GM23338 (cell line): ENCODE results near the gene SP140L. TPM values are rescaled to one million over a fixed set of nuclear protein-coding genes. Genes with fewer than 3 reads are reported as not detected.
"Not testable (repeated sequence)": the region's sequence is repeated elsewhere in the genome, so short reads cannot be mapped to it uniquely, and the experiment has no call there.

Experiments
- ATAC-seq: fragments of 200-7000 bp; cut with Tn5 transposase; 3 replicates; pipeline ENCODE4 v1.9.1; 2020
- DNase-seq: peaks from one replicate; pipeline ENCODE4 v3.0.0-alpha.2; 2015; ENCODE audit warnings: low spot score
- H2AFZ ChIP-seq: fragments of 200-600 bp; sonication (generic); 2 replicates; pipeline ENCODE4 v1.8.0; 2016; ENCODE audit warnings: antibody characterized with exemption, mild to moderate bottlenecking, moderate library complexity
- H3F3A ChIP-seq: fragments of 200-600 bp; sonication (generic); replicated peaks from 2 replicates; pipeline ENCODE4 v1.8.0; 2017; ENCODE audit warnings: antibody characterized with exemption, mixed run types, low read depth
- H3K27ac ChIP-seq: fragments of 200-600 bp; sonication (generic); 2 replicates; pipeline ENCODE4 v1.6.1; 2016; ENCODE audit warnings: low read depth
- H3K27me3 ChIP-seq: fragments of 200-600 bp; sonication (generic); 2 replicates; pipeline ENCODE4 v1.8.0; 2016; ENCODE audit warnings: mild to moderate bottlenecking, mixed run types, moderate library complexity; ENCODE audit not compliant: insufficient read depth
- H3K36me3 ChIP-seq: fragments of 200-600 bp; sonication (generic); 2 replicates; pipeline ENCODE4 v1.8.0; 2016; ENCODE audit warnings: mild to moderate bottlenecking; ENCODE audit not compliant: insufficient read depth
- H3K4me1 ChIP-seq: fragments of 200-600 bp; sonication (generic); 2 replicates; pipeline ENCODE4 v1.8.0; 2016; ENCODE audit warnings: mild to moderate bottlenecking, moderate library complexity; ENCODE audit not compliant: insufficient read depth
- H3K4me2 ChIP-seq: fragments of 200-600 bp; sonication (generic); 2 replicates; pipeline ENCODE4 v1.7.1; 2017; ENCODE audit warnings: mixed run types
- H3K4me3 ChIP-seq: fragments of 200-600 bp; sonication (generic); 2 replicates; pipeline ENCODE4 v1.6.1; 2016; ENCODE audit warnings: mixed run types
- H3K79me2 ChIP-seq: fragments of 200-600 bp; sonication (generic); replicated peaks from 2 replicates; pipeline ENCODE4 v1.8.0; 2017; ENCODE audit warnings: mild to moderate bottlenecking; ENCODE audit not compliant: insufficient read depth
- H3K9me2 ChIP-seq: fragments of 200-600 bp; sonication (generic); 2 replicates; pipeline ENCODE4 v1.8.0; 2017; ENCODE audit not compliant: insufficient read depth
- H4K20me1 ChIP-seq: fragments of 200-600 bp; sonication (generic); replicated peaks from 2 replicates; pipeline ENCODE4 v1.8.0; 2017; ENCODE audit warnings: mild to moderate bottlenecking; ENCODE audit not compliant: insufficient read depth
- H3K27ac Mint-ChIP-seq: 2 replicates; pipeline ENCODE4 v1.8.0; 2020; ENCODE audit warnings: inconsistent platforms, mild to moderate bottlenecking, moderate library complexity, mixed read lengths
- H3K27me3 Mint-ChIP-seq: 3 replicates; pipeline ENCODE4 v1.8.0; 2022; ENCODE audit warnings: low read depth, mild to moderate bottlenecking, moderate library complexity, mixed read lengths, inconsistent platforms; ENCODE audit not compliant: insufficient read depth, poor library complexity
- H3K36me3 Mint-ChIP-seq: 3 replicates; pipeline ENCODE4 v1.8.0; 2021; ENCODE audit warnings: low read depth, mild to moderate bottlenecking, inconsistent platforms, moderate library complexity, mixed read lengths
- H3K4me1 Mint-ChIP-seq: 3 replicates; pipeline ENCODE4 v1.8.0; 2020; ENCODE audit warnings: mild to moderate bottlenecking, inconsistent platforms, mixed read lengths
- H3K4me3 Mint-ChIP-seq: 3 replicates; pipeline ENCODE4 v1.8.0; 2021; ENCODE audit warnings: moderate library complexity, mild to moderate bottlenecking, inconsistent platforms, mixed read lengths
- H3K9me3 Mint-ChIP-seq: 3 replicates; pipeline ENCODE4 v1.8.0; 2020; ENCODE audit warnings: moderate library complexity, mild to moderate bottlenecking, inconsistent platforms, mixed read lengths
- EZH2phosphoT487 ChIP-seq: fragments of 200-600 bp; sonication (generic); IDR thresholded peaks from one replicate; pipeline ENCODE4 v1.8.1; 2018; ENCODE audit warnings: antibody characterized with exemption; ENCODE audit not compliant: unreplicated experiment
- NANOG ChIP-seq: IDR thresholded peaks from 2 replicates; pipeline ENCODE4 v1.6.1; 2016; ENCODE audit warnings: antibody characterized with exemption, borderline replicate concordance
- polyA plus RNA-seq: library from polyadenylated mRNA; unstranded; fragments of >200 nt; fragmentation: Nextera tagmentation; extraction: Ambion mirVana; gene quantifications from 2 replicates; pipeline ENCODE4 v1.2.1, GENCODE V29; 2016
- total RNA-seq: library from RNA; depleted of rRNA; stranded (reverse); fragments of >200 nt; shearing (Covaris generic); gene quantifications from 2 replicates; pipeline ENCODE4 v1.2.3, GENCODE V29; 2014

Gene SP140L
- total and polyA plus RNA-seq, 2 experiments from 2014 or later, result 1.3 to 1.7 TPM

DNA sequence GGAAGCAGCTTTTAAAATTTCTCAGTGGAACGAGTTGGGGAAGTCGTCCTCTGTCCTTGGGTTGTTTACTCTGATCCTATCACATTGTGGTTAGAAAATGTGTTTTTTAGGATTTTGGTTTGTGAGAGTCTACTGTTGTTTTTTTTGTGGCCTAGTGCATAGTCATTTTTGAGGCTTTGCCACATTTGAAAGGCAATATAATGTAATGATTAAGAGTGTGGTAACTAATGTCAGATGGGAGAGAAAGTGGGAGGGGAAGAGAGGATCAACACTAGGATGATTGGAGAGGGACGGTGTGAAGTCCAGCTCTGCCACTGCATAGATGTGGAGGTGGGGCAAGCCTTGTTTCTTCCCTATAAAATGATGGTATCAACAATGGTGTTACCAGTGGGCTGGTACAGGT lies 8.5 kb downstream of the SP140L start (continued):
- TF ChIP-seq NANOG, result no peak

GRCh38 chr2:230335864-230336506 lies 9.0 kb downstream of the SP140L start:
- Mint-ChIP-seq H3K4me3 (no peak overlapping the region), H3K36me3 (no peaks in the 10 kb centered on the region), H3K4me1 (peaks cover 3% of the 10 kb centered on the region; the same call in 2 of the 3 replicates), H3K9me3 (no peaks in the 10 kb centered on the region), H3K27ac (no peak overlapping the region), H3K27me3 (peaks cover 1% of the 10 kb centered on the region)
- Histone ChIP-seq H3K4me1 (0 out of 2 replicates have a peak, but pooled peaks cover 6% of the 10 kb centered on the region), H3K4me3 (no peak overlapping the region), H4K20me1 (no peaks in the 10 kb centered on the region), H3K27me3 (no peaks in the 10 kb centered on the region), H2AFZ (peak overlapping the region; percentile 53; the same call in 1 of the 2 replicates), H3F3A (no peaks in the 10 kb centered on the region), H3K4me2 (no peak overlapping the region), H3K27ac (no peak overlapping the region), H3K9me2 (no peaks in the 10 kb centered on the region), H3K79me2 (no peaks in the 10 kb centered on the region), H3K36me3 (no peaks in the 10 kb centered on the region)
- TF ChIP-seq EZH2phosphoT487, result no peak
- DNase-seq, result no peak
- ATAC-seq, result no peak

GRCh38 chr2:230341936-230342528 lies 15.0 kb downstream of the SP140L start:
- not testable (repeated sequence) for H3K27ac Mint-ChIP-seq, H3K27ac ChIP-seq, H3K4me1 Mint-ChIP-seq, H3F3A ChIP-seq, H3K79me2 ChIP-seq, H3K4me3 Mint-ChIP-seq, H4K20me1 ChIP-seq, ATAC-seq, H3K27me3 Mint-ChIP-seq, H3K36me3 Mint-ChIP-seq, DNase-seq, H3K36me3 ChIP-seq, H3K4me1 ChIP-seq, H3K9me2 ChIP-seq, H3K27me3 ChIP-seq, H3K4me2 ChIP-seq
- Histone ChIP-seq H3K4me3 (0 out of 2 replicates have a peak overlapping the region, but pooled peaks have one; percentile 34), H2AFZ (peak overlapping the region; percentile 84)
- peaks cover 23% of the 10 kb centered on the region; the same call in 2 of the 3 replicates for H3K9me3 Mint-ChIP-seq

DNA sequence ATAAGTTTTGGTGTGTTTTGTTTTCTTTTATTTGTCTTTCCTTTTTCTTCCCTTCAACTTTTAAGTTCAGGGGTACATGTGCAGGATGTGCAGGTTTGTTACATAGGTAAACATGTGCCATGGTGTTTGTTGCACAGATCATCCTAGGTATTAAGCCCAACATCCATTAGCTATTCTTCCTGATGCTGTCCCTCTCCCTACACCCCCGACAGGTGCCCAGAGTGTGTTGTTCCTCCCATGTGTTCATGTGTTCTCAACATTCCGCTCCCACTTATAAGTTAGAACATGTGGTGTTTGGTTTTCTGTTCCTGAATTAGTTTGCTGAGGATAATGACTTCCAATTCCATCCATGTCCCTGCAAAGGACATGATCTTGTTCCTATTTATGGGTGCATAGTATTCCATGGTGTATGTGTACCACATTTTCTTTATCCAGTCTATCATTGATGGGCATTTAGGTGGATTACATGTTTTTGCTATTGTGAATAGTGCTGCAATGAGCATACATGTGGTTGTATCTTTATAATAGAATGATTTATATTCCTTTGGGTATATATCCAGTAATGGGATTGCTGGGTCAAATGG lies 16.1 kb downstream of the SP140L start:
- not testable (repeated sequence) for H3K4me1 ChIP-seq, ATAC-seq, H3K27me3 Mint-ChIP-seq, H3K4me3 Mint-ChIP-seq, H2AFZ ChIP-seq, H3K36me3 Mint-ChIP-seq, H3K9me2 ChIP-seq, H3K27me3 ChIP-seq, H4K20me1 ChIP-seq, H3K4me2 ChIP-seq, H3K36me3 ChIP-seq, H3K27ac ChIP-seq, DNase-seq, H3K4me3 ChIP-seq, H3K79me2 ChIP-seq, H3K27ac Mint-ChIP-seq, H3F3A ChIP-seq, H3K4me1 Mint-ChIP-seq
- H3K9me3 Mint-ChIP-seq, result peaks cover 23% of the 10 kb centered on the region; the same call in 2 of the 3 replicates
